COLO829 (cell line): Measurements from ENCODE around the gene CERKL.

Source experiments
- DNase-seq: peaks from one replicate; pipeline ENCODE4 v3.0.0; 2012; ENCODE audit warnings: low spot score

The CERKL gene

DNA sequence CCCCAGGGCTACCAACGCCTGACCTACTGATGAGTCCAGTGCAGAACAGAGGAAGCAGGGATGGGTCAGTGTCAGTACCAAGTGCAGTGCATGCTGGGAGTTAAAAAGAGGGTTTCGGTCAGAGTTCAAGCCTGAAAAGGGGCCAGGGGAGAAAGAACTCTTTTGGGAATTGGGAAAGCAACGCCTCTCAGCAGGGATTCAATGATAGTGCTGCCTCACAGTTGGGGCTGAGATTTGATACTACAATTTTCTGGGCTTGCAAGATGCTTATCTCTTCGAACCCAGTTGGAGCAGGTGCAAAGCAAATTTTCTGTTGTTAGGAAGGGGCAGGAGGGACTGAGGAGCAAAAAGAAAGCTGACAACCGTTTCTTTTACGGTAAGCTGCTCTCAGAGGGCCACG, 82.6 kb downstream of the CERKL start:
- DNase-seq: no peak

DNA sequence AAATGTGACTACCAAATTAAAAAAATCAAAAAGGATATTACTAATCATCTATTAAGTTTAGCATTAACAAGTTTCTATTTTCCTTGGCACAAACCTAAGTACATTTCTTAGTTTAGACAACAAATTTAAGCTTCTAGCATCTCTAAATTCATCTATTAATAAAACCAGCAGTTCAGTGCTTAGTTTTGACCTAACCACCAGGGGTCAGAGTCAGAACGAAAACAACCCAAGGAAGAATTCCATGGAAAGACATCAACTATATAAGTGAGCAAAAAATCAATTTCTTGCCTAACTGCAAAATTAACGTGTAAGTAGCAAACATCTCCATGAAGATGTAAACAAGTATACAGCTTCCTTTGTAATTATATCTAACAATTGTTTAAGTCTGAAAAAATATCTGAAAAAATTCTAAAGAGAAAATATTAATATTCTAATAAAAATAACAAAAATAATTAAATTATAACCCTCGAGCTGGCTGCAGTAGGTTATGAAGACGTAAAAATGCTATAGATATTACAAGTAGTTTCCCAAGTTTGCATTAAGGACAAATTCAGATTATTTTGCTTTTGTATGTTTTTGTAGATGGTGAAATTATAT, 83.7 kb downstream of the CERKL start:
- DNase-seq: peak; percentile 34

- no peak for DNase-seq
These were observed 85.9 kb downstream of the CERKL start for GRCh38 chr2:181570833-181571661.

- DNase-seq: no peak
These were observed 86.8 kb downstream of the CERKL start for GRCh38 chr2:181570059-181570458.

- DNase-seq: no peak
These were observed 90.4 kb downstream of the CERKL start for GRCh38 chr2:181566334-181567032.

DNA sequence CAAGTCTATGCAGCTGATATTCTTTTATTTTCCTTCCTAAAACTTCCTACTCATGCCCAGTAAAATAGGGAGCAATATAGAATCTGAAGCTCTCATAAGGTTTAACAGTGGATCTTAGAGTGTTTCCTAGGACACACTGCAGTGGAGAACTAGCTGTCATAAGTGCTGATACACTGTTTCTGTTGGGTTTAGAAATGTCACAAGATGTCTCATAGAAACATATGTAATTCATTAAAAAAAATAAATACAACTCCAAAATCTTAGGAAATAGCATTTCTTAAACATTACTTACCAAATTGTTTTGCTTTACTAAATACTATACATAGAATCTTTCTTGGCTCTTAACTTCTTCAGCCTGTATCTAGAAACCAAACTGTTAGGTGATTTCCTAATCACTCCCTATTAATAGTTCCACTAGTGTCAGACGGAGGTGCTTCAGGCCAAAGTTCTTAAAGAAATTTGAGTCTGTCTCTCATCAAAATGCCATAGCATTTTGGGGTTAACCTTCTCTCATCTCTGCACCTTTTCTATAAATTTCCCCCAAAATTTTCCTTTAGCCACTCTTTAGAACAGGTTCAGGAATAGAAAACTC, 93.7 kb downstream of the CERKL start:
- DNase-seq: no peak

DNA sequence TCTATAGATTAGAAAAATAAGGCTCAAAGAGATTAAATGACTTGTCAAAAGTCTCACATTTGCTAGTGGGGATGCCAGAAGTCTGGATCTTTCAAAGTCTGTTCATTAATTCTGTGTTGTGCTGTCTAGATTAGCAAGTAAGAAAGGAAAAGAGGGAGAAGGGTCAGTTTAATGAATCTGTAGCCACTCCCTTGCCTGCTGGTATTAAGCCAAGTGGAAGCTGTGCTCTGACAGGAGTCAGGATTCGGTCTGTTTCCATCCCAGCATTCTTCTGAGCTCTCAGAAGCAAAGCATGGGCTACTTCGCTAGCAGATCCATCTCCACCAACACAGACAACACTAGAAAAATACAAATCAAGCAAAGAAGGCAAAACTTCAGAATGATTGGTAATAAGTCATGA, 98.5 kb downstream of the CERKL start:
- DNase-seq: no peak

DNA sequence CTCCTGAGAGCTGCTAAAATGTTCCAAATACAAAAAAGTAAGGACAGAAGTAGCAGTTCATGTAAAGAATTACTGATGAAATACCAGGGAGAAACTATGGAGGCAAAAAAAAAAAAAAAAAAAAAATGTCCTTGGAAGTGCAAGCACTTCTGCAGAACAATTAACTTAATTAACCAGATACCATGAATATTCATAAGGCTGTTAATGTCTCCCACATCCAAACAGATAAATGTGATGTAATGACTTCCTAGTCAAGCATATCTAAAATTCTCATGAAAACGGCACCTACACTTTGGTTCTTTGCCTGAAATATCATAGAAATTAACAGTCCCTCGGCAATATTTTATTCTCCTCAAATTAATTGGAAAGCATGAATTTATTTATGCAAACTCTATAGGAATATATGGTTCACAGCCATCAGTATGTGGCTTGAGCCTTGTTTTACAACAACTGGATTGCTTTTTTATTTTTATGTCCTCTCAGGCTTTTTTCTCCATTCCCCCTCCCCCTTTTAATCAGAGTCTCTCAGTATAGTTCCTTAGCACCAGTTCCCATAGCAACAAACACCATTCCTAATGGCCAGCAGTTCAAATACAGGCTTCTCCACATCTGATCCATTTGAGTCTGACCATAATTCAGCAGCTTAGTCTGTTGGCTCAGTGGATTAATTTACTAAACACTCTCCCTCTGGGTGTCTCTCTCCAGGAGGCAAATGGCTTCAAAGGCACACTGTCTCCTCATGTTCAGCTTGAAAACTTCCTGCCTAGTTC, 102.7 kb downstream of the CERKL start:
- DNase-seq: no peak

GRCh38 chr2:181553244-181553643, 103.7 kb downstream of the CERKL start:
- DNase-seq: no peak

DNA sequence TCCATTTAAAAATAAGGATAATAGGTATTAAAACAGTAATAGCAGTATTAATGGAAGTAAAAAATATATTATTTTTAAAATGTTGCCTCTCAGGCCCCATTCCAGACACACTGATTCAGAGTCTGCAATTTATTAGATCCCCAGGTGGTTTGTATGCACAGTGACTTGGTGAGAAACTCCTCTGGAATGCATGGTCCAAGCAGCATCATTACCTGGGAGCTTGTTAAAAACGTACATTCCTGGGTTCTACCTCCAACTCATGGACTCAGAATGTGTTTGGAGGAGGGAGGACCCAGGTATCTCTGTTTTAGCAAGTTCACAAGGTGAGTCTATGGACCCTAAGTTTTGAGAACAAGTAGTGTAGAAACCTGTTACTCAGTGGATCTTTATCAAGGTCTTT, 104.1 kb downstream of the CERKL start:
- no peak for DNase-seq

- no peak for DNase-seq
These were observed 110.8 kb downstream of the CERKL start for GRCh38 chr2:181546086-181546485.

DNA sequence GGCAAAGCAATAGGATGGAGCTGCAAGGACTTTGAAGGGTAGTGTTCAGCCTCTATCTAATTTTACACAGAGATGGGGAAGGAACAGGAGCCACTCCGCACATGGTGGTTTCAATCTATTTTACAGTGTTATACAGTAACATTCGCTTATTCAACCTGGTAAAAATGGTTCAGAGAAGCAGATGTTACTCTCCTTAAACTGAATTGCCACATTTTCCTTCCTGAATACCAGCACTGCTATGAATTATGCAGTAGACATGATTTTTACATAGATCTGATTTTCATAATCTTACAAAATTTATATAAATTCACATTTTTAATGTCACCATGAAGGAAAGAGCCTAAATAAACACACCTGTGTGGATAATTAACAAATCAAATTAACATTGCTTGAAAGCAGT, 114.7 kb downstream of the CERKL start:
- no peak for DNase-seq

GRCh38 chr2:181540421-181540820, 116.5 kb downstream of the CERKL start:
- no peak for DNase-seq

- no peak for DNase-seq
These were observed 120.2 kb downstream of the CERKL start for GRCh38 chr2:181536730-181537129.

DNA sequence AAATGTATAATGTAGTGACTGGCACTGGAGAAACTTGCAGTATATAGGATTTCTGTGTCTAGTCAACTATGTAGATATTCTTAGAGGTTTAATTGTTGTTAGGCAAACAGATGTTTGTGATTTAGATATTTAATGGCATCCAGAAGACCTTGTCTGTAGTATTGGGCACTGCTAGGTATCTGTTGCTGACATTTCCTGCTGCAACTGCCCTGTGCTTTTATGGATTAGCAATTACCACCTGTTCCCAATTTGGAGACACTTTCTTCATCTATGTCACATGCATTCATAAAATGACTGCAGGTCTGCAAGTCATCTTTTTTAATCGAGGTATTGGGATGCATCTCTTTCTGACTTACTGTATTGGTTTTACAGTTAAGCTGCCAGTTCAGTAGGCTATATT, 128.5 kb downstream of the CERKL start:
- DNase-seq: no peak

DNA sequence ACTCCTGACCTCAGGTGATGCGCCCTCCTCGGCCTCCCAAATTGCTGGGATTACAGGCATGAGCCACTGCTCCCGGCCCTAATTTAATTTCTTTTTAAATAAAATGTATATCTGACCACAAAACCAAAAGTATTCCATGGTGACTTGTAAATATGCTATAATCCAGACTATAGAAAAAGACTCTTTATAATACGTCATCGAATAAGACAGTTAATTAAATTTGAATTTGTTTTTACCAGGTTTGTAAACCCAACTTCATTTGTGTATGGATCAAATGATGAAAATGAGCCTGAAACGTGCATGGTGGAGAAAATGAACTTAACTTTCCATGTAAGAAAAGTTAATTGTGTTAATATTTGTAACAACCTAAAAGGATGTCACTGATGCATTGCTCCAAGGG, 129.8 kb downstream of the CERKL start:
- DNase-seq: no peak

- no peak for DNase-seq
These were observed 130.9 kb downstream of the CERKL start for GRCh38 chr2:181526014-181526413.

- no peak for DNase-seq
These were observed 133.1 kb downstream of the CERKL start for GRCh38 chr2:181523756-181524155.

GRCh38 chr2:181520253-181520652, 136.7 kb downstream of the CERKL start:
- no peak for DNase-seq

DNA sequence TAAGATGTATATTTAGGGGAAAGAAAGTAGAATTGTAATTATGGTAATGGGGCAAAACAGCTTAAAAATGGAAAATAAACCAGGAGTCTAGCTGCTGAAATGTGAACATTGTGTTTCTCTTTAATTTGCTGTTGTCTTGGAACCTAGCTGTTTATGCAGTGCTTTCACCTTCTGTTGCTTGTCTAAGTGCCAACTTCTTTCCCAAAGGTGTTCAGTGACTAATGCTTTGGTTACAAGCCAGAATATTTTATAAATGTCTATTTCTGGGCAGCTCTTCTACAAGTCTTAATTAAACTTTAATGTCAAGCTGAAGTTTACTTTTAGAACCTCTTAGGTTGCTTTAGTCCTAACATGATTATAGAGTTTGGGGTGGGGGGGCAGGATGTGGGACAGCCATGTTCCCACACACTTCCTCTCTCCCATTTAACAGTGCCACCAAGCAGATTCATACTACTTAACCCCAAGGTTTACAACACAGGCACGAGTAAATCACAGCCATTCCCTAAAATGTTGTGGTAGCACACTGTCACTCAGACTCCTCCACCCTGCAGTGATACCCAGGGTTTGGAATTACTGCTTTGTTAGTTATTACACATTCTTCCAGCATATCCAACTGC, 139.1 kb downstream of the CERKL start:
- no peak for DNase-seq

- DNase-seq: no peak
These were observed 139.9 kb downstream of the CERKL start for GRCh38 chr2:181516992-181517391.

DNA sequence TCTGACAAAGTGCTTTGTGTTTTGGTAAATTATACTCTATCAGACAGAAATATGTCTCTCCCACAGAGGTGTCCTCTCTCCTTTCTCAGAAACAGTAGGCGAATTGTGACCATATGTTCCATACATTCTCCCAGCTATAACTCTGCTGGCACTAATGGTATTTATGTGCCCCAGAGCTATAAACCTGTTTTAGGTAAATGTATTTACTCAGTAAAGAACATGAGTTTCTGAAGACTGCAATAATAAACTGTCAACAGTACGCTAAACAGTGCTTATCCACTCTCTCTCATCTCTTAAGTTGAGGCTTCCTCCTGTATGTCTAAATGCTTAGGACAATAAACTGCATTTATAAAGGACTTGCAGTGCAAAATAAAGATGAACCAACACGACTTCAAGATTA, 141.2 kb downstream of the CERKL start:
- DNase-seq: no peak
